ENCODE results near the gene TLX3. TPM values are rescaled to one million over a fixed set of nuclear protein-coding genes. Genes with fewer than 3 reads are reported as not detected.

Gene TLX3
- total RNA-seq, 1 experiment from 2014 or later, result not detected

- DNase-seq (ENCODE audit: low read depth), result no peak
Observed at GRCh38 chr5:171300358-171300757, 8.7 kb upstream of the TLX3 start.

- DNase-seq (ENCODE audit: low read depth), result no peak
Observed at GRCh38 chr5:171306166-171306565, 2.9 kb upstream of the TLX3 start.

DNA sequence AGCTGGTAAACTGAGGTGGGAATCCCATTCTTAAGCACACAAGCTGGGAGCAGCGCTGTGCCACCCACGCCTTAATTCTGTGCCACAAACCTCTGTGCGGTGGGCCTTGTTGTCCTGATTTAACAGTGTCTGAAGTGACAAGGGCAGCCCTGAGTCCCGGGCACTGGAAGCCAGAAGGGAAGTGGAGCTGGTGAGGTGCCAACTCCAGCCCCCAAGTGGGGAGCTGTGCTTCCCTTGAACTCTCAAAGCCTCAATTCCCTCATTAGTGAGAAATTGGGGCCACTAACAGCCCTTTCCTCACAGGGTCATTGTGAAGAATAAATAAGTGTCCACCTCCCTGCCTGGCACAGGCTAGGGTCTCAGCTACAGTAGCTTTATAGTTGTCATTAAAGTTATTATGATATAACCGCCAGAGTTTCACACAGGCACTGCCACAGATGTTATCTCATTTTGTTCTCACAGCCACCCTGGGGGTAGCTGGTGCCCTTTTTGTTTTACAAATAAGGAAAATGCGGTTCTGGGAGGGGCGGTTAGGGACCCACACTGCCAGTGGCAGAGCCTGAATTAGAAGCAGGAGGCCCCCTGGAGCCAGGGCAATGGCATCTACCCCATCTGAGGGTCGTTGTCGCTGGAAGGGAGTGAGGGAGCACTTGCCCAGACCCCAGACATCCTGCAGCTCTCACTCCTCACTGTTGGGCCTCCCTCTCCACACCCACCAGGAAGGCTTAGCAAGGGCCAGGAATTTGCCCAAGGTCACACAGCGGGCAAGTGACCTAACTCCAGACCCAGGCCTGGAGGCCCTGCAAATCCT, 2.1 kb upstream of the TLX3 start:
- no peak for DNase-seq (ENCODE audit: low read depth)

DNA sequence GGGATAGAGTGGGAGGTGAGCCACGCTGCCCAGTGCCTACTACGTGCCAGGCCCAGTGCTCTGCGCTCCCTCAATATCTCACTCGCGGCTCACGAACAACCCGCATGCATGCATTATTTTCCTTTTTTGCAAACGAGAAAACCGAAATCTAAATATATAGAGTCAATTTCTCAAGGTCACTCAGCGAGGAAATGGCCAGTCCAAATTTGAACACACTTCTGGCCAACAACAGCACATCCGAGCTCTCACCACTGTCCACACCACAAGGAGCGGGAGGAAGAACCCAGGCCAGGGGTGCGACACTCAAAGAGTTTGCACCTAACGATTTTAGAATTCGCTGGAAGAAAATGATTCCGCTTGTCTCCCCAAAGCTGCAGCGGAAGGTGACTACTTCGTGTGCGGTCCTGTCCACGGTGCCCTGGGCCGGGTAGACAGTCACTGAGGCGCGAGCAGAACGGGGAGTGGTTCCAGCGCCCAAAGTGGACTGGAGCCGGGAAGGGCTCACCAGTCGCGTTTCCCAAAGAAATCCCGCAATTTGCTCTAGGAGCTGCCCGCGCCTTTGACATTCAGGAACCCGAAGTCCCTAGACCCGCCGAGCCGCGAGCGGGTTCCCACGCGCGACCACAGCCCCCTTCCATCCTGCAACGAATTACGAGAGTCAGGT, 1.1 kb upstream of the TLX3 start:
- no peak for DNase-seq (ENCODE audit: low read depth)

GRCh38 chr5:171309276-171310211, 496 bp downstream of the TLX3 start:
- DNase-seq (ENCODE audit: low read depth), result no peak

DNA sequence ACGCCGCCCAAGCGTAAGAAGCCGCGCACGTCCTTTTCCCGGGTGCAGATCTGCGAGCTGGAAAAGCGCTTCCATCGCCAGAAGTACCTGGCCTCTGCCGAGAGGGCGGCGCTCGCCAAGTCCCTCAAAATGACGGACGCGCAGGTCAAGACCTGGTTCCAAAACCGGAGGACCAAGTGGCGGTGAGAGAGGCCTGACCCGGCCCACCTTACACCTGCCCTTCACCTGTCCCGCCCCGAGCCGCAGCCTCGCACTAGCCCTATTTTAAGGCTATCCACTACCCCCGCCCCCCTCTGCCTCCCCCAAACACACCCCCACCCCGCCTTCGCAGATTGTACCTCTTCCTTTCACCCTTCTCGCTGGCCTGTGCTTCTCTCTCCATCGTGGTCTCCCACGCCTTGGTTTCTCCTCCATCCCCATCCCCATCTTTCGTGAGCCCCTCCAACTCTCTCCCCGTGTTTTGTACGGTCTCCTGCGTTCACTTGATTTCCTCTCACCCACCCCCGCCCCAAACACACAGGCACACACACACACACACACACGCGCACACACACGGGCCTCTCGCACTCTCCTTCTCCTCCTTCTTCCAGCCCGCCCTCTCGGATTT, 1.3 kb downstream of the TLX3 start:
- no peak for DNase-seq (ENCODE audit: low read depth)

DNA sequence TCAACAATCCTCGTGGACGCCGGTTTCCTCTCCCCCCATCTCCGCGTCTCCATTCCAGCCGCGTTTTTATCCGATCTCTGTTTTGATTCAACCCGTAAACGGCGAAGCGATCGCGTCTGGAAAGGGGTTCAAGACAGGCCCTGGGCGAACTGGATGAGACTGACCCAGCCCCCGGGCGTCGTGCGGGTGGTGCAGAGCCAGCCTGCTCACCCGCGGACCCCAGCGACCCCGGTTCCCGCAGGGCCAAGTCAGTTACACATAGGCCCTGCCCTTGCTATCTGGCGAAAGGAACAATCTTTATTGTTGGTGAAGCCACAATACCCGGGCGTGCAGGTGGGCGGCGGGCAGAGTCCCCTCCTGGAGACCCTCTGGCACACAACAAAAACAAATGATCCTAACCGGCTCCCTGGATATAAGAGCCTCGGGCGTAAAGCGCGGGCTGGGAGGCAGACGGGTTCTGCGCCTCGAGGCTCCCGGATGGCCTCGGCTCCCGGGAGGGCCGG, 1.8 kb downstream of the TLX3 start:
- DNase-seq (ENCODE audit: low read depth), result no peak

DNA sequence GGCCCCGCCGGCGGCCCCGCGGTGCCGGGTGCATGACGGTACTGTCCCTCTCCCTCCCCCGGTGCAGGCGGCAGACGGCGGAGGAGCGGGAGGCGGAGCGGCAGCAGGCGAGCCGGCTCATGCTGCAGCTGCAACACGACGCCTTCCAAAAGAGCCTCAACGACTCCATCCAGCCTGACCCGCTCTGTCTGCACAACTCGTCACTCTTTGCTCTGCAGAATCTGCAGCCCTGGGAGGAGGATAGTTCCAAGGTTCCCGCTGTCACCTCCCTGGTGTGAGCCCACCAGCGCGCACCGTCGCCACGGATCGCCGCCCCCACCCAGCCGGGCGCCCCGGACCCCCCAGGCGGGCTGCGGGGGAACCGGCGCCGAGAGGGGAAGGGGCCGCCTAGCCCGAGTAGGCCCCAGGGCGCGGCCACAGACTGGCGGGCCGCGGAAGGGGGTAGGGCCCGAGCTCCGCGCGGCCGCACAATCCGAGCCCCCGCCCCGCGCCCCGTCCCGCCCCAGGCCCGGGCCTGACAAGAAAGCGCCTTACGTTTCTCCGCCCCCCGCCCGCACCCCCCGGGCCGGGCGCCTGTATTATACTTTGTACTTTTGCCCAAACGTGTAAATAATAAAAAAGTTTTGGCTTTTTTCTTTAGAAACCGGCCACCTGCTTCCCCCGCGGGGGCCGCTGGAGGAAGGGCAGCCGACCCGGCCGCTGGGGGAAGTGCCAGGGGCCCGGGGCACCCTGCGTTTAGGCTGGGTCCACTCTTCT, 2.5 kb downstream of the TLX3 start:
- no peak for DNase-seq (ENCODE audit: low read depth)

DNA sequence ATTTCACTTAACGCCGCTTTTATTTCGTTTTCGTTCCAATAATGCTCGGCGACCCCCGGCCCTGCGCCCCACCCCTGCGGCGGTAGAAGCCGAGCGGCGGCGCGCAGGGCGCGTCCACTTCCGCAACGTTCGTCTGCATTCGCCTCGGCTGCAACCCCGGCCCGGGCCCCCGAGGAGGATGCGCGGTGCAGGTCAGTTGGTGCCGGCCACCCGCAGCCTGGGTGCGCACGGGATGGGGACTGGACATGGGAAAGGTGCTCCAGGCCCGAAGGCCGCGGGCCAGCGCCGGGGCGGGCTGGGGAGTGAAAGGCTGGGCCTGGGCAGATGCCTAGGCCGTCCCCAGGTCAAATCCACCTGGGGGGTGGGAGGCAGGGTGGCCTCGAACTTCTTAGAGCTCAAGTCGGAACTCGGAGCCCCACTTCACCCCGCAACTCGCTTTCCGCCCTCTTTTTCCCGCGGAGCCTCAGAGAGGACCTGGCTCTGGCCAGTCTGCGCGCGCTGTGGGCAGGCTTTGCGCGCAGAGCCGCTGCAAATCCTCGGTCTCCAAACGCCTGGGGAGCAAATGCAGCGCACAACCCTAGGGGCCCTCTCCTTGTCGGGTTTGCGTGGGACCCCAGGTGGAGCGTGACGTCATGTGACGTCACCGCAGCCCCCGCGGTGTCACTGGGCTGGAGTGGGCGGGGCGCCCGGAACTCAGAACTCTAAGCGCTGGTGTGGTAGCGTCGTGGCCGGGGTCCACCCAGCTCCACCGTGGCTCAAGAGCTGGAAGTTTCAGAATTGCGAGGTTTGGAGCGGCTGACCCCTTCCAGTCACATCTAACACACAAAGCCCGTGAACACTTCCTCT, 3.3 kb downstream of the TLX3 start:
- no peak for DNase-seq (ENCODE audit: low read depth)

DNA sequence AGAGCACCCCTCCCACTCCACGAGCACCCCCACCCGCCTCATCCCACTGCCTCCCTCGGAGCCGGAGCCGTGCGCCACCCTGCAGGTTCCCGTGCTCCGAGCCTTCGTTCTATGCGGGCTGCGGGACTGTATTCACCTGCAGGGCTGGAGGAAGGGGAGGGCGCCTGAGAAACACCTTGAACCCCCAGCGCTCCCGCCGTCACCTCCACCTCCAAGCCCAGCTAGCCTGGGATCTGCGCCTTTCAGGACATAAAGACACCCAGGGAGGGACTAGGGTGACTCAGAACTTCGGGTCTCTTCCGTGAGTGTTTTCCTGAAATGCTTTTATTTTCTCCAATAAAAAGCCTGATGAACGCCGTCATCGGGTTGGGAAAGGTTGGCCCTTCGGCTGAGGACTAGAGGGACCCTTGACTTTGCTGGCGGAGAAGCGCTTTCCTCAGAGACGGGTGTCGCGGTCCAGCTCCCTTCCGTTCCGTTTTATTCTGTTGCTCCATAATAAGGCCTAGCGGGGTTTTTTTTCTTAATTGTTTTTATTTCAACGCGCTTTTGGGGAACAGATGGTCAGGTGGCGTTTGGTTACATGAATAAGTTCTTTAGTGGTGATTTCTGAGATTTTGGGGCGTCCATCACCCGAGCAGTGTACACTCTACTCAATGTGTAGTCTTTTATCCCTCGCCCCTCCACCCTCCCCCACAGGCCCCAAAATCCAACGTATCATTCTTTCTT, 4.6 kb downstream of the TLX3 start:
- DNase-seq (ENCODE audit: low read depth), result no peak

DNA sequence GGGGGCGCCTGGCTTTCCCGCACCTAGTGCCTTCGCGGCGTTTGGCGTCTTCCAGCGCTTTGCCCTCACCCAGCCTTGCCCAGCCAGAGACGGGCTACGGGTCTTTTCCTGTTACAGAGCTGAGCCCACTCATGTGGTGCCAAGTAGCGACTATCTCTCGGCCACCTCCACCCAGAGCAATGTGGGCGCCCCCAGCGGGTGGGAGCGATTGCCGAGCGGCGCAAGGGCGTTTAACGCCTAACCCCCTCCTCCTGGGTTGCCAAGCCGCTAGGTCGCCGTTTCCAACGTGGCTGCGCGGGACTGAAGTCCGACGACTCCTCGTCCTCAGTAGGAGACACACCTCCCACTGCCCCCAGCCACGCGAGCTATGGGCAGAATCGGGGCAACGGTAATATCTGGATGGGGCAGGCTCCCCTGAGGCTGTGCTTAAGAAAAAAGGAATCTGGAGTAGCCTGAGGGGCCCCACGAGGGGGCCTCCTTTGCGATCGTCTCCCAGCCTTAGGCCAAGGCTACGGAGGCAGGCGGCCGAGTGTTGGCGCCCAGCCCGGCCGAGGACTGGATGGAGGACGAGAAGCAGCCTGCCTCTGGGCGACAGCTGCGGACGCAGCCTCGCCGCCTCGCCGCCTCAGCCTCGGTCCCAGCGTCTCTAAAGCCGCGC, 5.8 kb downstream of the TLX3 start:
- DNase-seq (ENCODE audit: low read depth), result no peak

DNA sequence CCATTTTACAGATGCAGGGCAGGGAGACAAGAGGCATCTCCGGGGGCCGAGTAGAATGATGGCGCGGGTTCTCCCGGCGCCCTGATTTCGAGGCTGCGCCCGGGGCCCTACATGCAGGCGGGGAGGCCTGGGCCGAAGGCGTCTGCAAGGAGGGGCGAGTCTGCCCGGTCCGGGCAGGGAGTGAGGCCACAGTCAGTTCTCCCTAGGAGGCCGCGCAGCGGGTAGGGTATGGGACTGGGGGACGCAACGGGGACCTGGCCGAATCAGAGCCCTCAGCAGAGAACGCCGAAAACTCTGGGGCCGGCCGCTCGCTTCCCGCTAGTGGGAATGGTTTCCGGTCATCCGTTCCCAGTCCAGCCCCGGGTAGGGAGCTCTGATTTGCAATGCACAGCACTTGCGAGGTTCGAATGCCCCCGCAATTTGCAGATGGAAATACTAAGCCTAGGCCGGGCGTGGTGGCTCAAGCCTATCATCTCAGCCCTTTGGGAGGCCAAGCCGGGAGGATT, 6.4 kb downstream of the TLX3 start:
- DNase-seq (ENCODE audit: low read depth), result no peak

DNA sequence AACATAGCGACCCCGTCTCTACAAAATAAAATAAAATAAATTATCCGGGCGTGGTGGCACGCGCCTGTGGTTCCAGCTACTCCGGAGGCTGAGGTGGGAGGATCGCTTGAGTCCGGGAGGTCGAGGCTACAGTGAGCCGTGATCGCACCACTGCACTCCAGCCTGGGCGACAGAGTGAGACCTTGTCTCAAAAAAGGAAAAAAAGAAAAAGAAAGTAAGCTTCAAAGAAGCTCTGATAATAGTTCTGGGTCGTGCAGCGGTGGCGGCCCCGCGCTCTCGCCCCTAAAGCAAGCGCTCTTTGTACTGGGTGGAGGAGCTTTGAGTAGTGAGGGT, 6.8 kb downstream of the TLX3 start:
- DNase-seq (ENCODE audit: low read depth), result no peak

DNA sequence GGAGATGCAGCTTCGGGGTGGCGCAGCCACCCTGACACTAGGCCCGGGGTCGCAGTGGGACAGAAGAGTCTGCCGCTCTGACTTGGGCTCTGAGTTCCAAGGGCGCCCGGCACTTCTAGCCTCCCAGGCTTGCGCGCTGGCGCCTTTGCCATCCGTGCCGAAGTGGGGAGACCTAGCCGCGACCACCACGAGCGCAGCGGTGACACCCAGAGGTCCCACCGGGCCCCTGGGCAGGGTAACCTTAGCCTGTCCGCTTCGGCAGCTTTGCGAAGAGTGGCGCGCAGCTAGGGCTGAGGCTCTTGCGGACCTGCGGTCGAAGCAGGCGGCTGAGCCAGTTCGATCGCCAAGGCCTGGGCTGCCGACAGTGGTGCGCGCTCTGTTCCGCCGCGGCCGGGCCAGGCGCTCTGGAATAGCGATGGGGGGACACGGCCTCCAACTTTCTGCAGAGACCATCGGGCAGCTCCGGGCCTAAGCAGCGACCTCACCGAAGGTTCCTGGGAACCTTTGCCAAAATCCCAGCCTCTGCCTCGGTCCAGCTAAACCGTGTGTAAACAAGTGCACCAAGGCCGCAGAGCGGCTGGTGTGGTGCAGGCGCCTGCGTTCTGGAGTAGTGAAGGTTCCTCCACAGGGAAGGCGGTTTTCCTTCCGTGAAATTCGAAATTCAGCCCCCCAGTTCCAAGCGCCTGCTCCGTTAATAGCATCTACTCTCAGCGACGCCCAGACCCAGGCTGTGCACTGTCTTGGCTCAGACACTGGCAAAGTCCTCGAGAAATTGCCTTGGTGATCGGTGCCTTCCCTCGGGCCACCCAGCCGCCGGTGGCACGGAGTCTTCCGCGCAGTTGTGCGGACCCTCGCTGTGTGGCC, 7.4 kb downstream of the TLX3 start:
- no peak for DNase-seq (ENCODE audit: low read depth)

DNA sequence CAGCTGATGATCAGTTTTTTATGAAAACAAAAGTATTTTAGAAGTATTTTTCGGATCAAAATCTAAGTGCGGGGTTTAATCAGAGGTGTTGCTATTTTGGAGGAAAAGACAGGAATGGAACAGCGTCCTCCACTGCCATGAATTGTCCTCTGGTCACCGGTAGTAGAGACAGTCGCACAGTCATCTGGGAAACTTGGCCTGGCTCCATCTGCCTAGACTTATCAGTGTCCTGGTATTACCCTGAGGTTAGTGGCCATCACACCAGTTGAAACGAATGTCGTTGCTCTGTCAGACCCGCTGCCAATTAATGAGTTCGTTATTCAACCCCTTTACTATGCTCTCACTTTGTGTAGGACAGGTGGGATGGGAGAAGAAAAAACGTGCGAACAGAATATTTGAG, 8.2 kb downstream of the TLX3 start:
- no peak for DNase-seq (ENCODE audit: low read depth)

DNA sequence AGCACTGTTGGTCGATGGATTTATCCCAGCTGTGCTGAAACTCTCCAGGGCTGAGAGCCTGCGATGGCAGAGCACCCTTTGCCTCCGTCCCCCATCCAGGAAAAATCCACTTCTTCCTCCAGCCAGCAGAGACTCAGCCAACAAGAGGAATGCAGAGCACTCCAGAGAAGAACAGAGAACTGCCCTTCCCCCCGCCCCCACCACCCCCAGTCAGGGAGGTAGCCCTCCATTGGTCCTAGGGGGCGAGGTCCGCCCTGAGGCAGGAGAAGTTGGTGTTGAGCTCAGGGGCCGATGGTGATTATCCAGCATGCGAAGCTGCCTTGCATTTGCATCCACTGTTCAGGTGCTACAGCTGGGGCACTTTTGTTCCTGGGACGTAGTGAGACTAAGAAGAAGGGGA, 9.0 kb downstream of the TLX3 start:
- no peak for DNase-seq (ENCODE audit: low read depth)

GRCh38 chr5:171321447-171321846, 12.4 kb downstream of the TLX3 start:
- no peak for DNase-seq (ENCODE audit: low read depth)
